GM19023 (cell line): ENCODE data around the gene ZNF227.
"Not testable (repeated sequence)": the region's sequence is repeated elsewhere in the genome, so short reads cannot be mapped to it uniquely, and the experiment has no call there.

Source experiments
- ATAC-seq: cut with Tn5 transposase; IDR thresholded peaks from one replicate; pipeline ENCODE4 v1.9.1; 2021; ENCODE audit warnings: mild to moderate bottlenecking, moderate library complexity; ENCODE audit not compliant: unreplicated experiment

Gene ZNF227

DNA sequence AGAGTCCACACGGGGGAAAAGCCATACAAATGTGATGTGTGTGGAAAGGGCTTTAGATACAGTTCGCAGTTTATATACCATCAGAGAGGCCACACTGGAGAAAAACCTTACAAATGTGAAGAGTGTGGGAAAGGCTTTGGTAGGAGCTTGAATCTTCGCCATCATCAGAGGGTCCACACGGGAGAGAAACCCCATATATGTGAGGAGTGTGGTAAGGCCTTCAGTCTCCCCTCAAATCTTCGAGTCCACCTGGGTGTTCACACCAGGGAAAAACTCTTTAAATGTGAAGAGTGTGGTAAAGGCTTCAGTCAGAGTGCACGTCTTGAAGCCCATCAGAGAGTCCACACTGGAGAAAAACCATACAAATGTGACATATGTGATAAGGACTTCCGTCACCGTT lies 24.1 kb downstream of the ZNF227 start:
- ATAC-seq: no peak

DNA sequence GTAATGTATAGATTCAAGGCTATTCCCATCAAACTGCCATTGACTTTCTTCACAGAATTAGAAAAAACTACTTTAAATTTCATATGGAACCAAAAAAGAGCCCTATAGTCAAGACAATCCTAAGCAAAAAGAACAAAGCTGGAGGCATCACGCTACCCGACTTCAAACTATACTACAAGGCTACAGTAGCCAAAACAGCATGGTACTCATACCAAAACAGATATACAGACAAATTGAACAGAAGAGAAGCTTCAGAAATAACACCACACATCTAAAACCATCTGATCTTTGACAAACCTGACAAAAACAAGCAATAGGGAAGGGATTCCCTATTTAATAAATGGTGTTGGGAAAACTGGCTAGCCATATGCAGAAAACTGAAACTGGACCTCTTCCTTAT lies 40.0 kb downstream of the ZNF227 start:
- ATAC-seq: not testable (repeated sequence)

DNA sequence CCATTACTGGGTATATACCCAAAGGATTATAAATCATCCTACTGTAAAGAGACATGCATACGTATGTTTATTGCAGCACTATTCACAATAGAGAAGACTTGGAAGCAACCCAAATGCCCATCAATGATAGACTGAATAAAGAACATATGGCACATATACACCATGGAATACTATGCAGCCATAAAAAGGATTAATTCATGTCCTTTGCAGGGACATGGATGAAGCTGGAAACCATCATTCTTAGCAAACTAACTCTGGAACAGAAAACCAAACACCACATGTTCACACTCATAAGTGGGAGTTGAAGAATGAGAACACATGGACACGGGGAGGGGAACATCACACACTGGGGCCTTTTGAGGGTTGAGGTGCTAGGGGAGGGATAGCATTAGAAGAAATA lies 41.1 kb downstream of the ZNF227 start:
- ATAC-seq: not testable (repeated sequence)

DNA sequence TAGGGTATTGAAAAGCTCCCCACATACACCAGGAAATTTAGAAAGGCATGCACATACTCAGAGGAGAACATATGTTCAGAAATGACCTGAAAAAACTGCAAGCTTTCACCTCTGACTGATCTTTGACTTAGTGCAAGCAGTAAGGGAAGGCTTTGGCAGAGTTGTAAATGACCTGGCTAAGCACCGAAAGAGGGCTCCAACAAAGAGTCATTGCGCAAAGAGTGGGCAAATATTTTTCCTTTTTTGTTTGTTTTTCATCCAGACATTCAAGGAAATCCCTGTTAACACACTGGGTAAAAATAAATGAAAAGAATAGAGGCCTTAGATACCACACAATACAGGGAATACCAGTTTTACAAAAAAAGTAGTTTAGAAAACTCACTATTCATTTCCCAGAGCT lies 42.2 kb downstream of the ZNF227 start:
- ATAC-seq: no peak

DNA sequence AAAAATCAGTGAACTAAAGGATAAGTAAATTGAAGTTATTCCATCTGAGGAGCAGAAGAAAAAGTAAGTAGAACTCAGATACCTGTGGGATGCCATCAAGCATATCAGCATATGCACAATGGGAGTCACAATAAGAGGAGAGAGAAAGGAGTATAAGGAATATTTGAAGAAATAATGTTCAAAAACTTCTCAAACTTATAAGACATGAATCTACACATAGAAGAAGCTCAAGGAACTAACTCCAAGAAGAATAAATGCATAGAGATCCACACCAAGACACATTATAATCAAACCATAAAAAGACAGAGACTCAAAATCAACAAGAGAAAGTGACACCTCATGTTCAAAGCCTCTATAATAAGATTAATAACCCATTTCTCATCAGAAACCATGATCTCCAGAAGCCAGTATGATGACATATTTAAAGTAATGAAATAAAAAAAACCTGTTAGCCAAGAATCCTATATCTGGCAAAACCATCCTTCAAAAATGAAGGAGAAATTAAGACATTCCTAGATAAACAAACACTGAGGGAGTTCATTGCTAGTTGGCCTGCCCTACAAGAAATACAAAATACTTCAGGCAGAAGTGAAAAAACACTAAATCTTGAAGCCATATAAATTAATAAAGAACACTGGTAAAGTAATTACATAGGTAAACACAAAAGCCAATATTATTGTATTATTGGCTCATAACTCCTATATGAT lies 43.5 kb downstream of the ZNF227 start:
- no peak for ATAC-seq

DNA sequence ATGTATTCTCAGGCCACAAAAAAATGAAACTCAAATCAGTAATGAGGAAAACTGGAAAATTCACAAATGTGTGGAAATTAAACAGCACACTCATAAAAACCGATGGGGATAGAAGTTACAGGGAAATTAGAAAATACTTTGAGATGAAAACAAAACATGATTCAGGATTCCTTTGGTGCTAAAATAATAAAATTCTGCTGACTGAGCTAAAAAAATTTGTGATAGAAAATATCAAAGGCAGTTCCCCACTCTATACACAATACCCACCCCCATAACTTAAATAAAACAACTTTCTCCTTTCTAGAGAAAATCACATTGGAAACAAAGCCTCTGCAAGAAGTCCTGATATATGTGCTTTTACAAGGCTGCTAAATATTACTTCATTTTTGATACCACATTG lies 45.8 kb downstream of the ZNF227 start:
- no peak for ATAC-seq

DNA sequence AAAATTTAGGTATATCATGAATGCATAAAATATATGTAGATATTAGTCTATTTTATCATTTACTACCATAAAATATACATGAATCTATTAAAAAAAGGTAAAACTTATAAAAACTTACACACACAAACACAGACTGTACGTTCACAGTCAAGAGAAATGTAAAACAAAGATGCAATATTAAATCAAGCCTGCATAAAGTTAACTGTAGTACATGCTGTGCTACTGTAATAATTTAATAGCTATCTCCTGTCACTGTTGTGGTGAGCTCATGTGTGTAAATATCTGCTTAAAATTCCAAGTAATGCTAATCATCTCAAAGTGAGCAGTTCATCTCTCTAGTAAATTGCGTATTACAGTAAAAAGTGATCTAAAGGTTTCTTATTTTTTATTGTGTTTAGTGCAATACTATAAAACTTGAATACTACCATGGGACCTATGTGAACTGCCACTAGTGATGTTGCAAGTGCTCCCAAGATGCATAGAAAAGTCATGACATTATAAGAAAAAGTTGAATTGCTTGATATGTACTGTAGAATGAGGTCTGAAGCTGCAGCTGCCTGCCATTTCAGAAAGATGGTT lies 46.6 kb downstream of the ZNF227 start:
- ATAC-seq: no peak

DNA sequence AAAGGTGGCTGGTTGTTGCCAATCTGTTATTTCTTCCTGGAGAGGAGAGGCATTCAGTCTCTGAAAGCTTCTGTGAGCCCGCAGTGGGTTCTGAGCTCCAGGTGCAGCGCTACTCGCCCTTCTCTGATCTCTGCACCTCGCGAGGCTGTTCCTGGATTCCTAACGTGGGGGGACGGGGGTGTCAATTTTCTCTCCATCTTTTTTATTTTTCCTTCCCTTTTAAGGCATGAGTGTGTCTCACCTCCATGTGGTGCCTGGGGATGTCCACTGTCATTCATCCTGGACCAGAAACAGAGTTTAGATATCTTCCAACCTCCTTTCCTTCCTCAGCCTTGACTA lies 48.0 kb downstream of the ZNF227 start:
- no peak for ATAC-seq

DNA sequence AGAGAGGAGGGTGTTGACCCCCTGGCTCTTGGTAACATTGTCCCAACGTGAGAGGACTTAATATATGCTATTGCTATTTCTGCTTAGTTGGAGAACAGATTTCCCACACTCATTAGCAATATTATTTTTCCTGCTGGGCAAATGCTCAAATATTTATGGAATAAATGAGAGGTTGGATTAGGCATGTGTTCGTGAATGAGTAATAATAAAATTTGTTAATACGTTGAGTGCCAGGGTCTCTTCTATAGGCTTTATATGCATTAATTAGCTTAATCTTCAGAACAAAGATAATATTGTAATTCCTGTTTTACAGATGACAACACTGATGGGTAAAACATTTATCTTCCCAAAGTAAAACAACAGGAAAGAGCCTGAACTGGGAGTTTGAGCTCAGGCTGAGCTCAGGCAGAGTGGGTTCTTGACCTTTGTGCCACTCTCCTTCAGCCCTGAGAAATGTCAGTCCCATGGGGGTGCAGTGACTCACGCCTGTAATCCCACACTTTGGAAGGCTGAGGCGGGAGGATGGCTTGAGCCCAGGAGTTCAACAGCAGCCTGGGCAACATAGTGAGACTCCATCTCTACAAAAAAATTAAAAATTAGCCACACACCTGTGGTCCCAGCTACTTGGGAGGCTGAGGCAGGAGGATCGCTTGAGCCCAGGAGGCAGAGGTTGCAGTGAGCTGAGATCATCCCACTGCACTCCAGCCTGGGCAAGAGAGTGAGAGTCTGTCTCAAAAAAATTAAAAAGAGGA lies 48.5 kb downstream of the ZNF227 start:
- no peak for ATAC-seq

DNA sequence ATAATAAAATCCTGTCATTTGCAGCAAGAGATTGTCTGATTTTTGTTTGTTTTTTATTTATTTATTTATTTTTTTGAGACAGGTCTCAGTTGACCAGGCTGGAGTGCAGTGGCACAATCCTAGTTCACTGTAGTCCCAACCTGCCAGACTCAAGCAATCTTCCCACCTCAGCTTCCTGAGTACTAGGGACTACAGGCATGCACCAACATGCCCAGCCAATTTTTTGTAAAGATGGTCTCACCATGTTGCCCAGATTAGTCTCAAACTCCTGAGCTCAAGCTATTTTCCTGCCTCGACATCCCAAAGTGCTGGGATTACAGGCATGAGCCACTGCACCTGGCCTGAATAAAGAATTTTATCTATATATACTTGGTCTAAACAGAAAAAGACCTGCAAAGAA lies 65.0 kb downstream of the ZNF227 start:
- ATAC-seq: no peak

DNA sequence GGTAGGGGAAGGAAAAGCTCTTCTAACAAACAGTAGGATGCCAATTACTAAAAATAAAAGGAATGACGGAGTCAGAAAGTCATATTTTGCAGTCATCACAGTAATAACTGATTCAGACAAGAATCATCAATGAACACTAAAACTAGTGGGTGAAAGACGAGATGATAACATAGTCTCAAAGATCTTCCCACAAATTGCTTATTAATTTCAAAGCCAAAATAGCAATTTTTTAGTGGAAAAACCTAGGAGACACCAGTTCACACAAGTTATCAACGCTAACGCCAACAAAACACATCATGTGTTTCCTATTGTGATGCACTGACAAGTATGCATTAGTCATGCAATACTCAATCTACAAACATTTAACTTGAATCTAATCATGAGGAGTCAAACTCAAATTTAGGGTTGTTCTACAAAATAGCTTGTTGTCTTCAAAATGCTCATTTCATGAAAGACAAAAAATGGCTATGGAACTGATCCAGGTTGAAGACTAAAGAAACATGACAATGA lies 65.9 kb downstream of the ZNF227 start:
- ATAC-seq: no peak

DNA sequence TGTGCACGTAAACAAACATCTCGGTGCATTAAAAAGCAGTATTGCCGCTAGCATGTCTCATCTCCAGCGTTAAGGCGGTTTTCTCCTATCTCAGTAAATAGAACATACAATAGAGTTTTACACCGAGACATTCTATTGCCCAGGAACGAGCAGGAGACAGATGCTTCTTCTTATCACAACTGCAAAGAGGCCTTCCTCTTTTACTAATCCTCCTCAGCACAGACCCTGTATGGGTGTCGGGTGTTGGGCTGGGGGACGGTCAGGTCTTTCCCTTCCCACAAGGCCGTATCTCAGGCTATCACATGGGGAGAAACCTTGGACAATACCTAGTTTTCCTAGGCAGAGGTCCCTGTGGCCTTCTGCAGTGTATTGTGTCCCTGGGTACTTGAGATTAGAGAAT lies 68.6 kb downstream of the ZNF227 start:
- ATAC-seq: no peak

DNA sequence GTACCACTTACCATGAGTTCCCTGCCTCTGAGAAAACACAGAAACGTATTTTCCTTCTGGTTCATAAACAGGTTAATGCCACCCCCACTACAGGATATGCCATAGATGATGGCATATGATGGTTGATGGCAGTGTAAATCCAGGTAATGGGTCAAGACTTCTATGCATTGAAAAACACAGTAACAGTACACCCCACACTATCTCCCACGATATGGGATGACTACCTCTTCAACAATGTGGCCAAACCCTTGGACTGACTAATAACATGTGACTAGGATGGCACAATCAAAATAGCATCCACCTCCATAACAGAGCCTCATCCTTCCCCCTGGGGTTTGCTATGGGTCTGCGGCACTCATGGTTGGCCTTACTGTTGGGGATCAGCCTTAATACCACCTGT lies 70.5 kb downstream of the ZNF227 start:
- ATAC-seq: no peak

DNA sequence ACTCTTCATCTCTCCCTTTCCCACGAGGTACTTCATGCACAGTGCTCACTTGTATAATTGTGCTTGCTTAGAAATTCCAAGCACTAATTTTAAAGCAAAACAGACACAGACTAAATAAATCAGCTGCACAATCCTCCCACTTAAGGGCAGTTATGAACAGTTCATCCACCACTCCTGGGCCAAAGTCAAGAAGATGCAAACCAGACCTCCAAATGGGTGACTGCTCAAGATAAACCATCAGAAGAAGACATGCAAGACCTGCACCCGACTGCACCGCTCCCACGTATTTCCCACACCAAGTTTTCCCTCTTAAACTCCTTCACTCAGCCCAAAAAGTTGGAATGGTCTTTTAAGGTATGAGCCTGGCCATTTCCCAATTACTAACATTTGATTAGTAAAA lies 72.6 kb downstream of the ZNF227 start:
- no peak for ATAC-seq
